ENCODE data around the gene TMPRSS7.

Gene TMPRSS7

DNA sequence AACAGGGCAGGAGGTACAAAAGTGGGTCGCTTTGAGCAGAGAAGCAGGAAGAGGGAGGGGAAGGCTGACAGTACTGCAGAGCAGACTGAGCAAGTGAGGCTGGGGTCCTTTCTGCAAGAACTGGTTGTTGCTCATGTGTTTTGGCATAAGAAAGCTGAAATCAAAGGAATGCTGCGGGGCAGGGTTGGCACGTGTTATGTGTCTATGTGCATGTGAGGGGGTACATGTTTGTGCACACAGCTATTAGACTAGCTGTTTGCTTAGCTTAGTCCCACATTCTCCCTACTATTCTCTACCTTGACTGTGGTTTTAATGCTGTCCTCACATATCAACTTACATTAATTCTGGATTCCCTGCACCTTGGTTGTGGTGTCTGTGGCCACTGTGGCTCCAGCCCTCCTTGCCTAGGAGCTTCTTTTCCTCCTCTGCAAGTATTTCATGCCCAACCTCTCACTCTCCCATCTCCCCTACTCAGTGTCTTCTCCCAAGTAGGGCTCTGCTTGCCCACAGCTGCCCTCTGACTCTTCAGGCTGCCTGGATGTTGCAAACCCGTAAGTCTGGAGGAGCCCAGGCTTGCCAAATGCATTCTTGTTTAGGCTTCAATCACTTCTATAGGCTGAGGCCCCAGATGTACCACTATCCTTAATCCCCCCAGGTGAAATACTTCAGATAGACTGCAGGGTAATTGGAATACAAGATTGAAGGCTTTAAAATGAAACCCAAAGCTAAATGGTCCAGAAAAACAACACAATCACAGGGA lies 31.0 kb upstream of the TMPRSS7 start:
- POLR2A ChIA-PET: no interaction called here

GRCh38 chr3:112004187-112004586 lies 30.3 kb upstream of the TMPRSS7 start:
- POLR2A ChIA-PET: no interaction called here
- TF ChIP-seq, protein P1, sequence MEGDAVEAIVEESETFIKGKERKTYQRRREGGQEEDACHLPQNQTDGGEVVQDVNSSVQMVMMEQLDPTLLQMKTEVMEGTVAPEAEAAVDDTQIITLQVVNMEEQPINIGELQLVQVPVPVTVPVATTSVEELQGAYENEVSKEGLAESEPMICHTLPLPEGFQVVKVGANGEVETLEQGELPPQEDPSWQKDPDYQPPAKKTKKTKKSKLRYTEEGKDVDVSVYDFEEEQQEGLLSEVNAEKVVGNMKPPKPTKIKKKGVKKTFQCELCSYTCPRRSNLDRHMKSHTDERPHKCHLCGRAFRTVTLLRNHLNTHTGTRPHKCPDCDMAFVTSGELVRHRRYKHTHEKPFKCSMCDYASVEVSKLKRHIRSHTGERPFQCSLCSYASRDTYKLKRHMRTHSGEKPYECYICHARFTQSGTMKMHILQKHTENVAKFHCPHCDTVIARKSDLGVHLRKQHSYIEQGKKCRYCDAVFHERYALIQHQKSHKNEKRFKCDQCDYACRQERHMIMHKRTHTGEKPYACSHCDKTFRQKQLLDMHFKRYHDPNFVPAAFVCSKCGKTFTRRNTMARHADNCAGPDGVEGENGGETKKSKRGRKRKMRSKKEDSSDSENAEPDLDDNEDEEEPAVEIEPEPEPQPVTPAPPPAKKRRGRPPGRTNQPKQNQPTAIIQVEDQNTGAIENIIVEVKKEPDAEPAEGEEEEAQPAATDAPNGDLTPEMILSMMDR (IDR thresholded peaks at IDR 0.05; ENCODE audit: insufficient read depth, low read length, missing control alignments): no peak
- no peak overlapping the region for H3K4me3 ChIP-seq (ENCODE audit: low read depth, low read length)
- CTCF ChIA-PET: interaction anchor here (1.4 to 10.8 kb wide), 5 partner anchors 9 to 336 kb away, joined by 4 to 134 read pairs (median 21); no protein-coding TSS in a partner anchor
- DNase-seq (ENCODE audit: low read depth, low spot score): no peak

More for the DNA sequence above, 31.0 kb upstream of the TMPRSS7 start:
- no peak overlapping the region for H3K4me3 ChIP-seq (ENCODE audit: low read depth, low read length)
- CTCF ChIA-PET: interaction anchor here (1.0 to 10.8 kb wide), 8 partner anchors 9 to 335 kb away, joined by 3 to 134 read pairs (median 6); no protein-coding TSS in a partner anchor
- DNase-seq (ENCODE audit: low read depth, low spot score): no peak
- TF ChIP-seq, protein P1 (IDR thresholded peaks at IDR 0.05; ENCODE audit: insufficient read depth, low read length, missing control alignments): no peak

- TF ChIP-seq, protein P1 (IDR thresholded peaks at IDR 0.05; ENCODE audit: insufficient read depth, low read length, missing control alignments): no peak
- no peak overlapping the region for H3K4me3 ChIP-seq (ENCODE audit: low read depth, low read length)
- DNase-seq (ENCODE audit: low read depth, low spot score): no peak
- ChIA-PET CTCF (interaction anchor here (2.5 to 10.8 kb wide), 4 partner anchors 9 to 288 kb away, joined by 8 to 134 read pairs (median 73); no protein-coding TSS in a partner anchor), POLR2A (no interaction called here)
Measured at GRCh38 chr3:112004669-112005068, 29.9 kb upstream of the TMPRSS7 start.

- no peak for DNase-seq (ENCODE audit: low read depth, low spot score)
- TF ChIP-seq, protein P1 (IDR thresholded peaks at IDR 0.05; ENCODE audit: insufficient read depth, low read length, missing control alignments): no peak
- H3K4me3 ChIP-seq (ENCODE audit: low read depth, low read length): no peak overlapping the region
- POLR2A ChIA-PET: no interaction called here
- CTCF ChIA-PET: interaction anchor here (7.6 to 10.8 kb wide), 2 partner anchors 8 to 16 kb away, joined by 125 to 134 read pairs; no protein-coding TSS in a partner anchor
Measured at GRCh38 chr3:112005091-112005672, 29.4 kb upstream of the TMPRSS7 start.

DNA sequence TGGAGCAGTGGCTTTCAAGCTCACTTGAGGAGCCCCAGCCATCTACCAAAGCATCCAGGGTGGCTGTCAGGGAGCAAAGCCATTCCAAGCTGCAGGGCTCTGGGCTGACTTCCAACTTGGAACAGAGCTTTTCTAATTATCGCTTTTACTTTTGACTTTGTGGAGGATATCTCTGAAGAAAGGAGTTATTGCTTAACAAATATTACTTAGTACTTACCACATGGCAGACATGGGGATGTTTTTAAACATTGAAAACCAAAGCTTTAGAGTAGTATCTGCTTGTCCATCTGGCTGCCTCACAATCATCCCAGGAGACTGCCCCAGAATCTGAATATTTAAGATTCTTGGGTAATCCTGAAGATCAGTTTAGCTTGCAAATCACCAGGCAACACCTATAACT lies 26.9 kb upstream of the TMPRSS7 start:
- CTCF ChIA-PET: interaction anchor here (1.7 to 3.2 kb wide), 7 partner anchors 8 to 292 kb away, joined by 6 to 33 read pairs (median 10); no protein-coding TSS in a partner anchor
- POLR2A ChIA-PET: interaction anchor here (0.5 kb wide), 1 partner anchor 13 kb away, joined by 3 read pairs; no protein-coding TSS in a partner anchor

More for the DNA sequence above, 26.9 kb upstream of the TMPRSS7 start:
- no peak overlapping the region for H3K4me3 ChIP-seq (ENCODE audit: low read depth, low read length)
- DNase-seq (ENCODE audit: low read depth, low spot score): peak; percentile 70
- TF ChIP-seq, protein P1 (IDR thresholded peaks at IDR 0.05; ENCODE audit: insufficient read depth, low read length, missing control alignments): no peak
